Measurements from ENCODE around the gene ZFHX3. TPM values are rescaled to one million over a fixed set of nuclear protein-coding genes. Genes with fewer than 3 reads are reported as not detected.

ZFHX3 gene
- total RNA-seq, 1 donor from 2014 or later: 3.6 TPM

DNA sequence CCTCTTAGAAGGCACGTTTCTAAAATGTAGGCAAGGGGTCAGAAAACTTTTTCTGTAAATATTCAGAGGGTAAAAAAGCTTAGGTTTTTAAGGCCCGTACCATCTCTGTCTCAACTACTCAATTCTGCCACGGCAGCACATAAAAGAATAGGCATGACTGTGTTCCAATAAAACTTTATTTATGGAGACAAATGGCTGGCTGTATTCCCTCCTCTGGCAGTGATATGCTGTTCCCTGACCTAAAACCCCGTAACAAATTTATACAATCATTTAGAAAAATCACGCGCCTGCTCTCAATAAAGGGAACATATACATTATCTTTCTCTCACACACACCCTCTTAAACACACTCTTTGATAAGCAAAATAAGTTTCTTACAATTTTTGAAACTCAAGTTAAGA lies 138.7 kb downstream of the ZFHX3 start:
- no peak for DNase-seq (ENCODE audit: low read depth)

- peak; percentile 69 for DNase-seq (ENCODE audit: low read depth)
Observed at GRCh38 chr16:72908362-72909167, 139.4 kb downstream of the ZFHX3 start.

GRCh38 chr16:72905581-72905980 lies 142.3 kb downstream of the ZFHX3 start:
- DNase-seq (ENCODE audit: low read depth): no peak

DNA sequence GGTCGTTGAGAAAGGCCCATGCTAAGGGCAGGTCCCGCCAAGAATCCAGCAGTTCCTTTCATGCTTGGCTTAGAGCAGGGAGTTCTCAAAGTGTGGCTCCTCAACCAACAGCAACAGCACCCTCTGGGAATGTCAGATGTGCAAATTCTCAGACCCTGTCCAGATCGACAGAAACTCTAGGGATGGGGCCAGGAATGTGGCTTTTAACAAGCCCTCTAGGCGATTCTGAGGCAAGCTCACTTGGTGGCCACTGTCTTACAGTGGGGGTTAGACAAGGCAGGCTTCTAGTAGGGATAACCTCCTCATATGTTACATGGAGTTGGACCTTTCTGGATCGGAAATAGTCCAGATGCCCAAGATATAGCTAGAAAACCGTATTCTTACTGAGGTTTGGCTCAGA lies 144.8 kb downstream of the ZFHX3 start:
- no peak for DNase-seq (ENCODE audit: low read depth)

DNA sequence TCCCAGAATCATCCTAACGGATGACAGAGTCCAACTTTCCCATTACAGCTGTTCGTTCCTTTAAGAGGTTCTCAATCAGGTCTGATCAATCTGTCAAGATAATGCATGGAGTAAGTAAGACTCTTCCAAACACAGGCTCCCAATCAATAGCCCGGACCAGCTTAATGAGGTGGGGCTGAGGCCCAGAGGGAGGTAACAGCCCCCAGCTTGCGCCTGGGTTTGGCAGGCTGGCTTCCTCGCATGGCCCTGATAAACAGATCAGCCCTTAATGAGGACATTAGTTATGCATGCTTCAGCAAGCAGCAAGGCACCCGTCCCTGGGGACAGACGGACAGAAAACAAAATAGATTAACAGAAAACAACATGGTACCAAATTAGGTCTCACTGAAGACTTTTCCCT lies 145.7 kb downstream of the ZFHX3 start:
- no peak for DNase-seq (ENCODE audit: low read depth)

DNA sequence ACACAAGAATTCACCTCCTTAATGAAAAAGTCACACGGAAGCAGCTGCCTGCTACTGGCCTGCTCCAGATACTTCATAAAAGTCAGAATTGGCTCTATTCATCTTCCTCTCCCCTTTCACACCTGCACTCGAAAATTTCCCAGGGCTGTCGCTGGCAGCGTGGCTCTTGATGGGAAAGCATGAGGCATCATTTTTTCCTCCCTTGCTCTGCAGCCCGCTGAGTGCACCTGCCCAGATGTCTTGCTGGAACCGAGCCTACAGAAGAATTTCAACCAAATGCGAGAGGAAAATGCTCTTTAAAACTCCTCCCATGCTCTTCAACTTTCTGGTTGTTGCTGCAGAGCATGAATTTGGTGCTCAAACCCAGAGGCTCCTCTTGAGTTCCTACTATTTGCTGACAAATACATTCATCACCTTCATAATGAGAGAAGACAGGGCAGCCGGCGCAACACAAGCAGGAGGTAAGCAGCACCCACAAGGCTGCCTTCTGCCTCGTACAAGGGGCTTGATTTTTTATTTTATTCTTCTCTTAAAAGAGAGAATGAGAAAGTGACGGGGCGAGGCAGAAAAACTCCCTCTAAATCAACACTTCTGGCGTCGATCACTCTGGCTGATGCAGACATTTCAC lies 146.8 kb downstream of the ZFHX3 start:
- no peak for DNase-seq (ENCODE audit: low read depth)

DNA sequence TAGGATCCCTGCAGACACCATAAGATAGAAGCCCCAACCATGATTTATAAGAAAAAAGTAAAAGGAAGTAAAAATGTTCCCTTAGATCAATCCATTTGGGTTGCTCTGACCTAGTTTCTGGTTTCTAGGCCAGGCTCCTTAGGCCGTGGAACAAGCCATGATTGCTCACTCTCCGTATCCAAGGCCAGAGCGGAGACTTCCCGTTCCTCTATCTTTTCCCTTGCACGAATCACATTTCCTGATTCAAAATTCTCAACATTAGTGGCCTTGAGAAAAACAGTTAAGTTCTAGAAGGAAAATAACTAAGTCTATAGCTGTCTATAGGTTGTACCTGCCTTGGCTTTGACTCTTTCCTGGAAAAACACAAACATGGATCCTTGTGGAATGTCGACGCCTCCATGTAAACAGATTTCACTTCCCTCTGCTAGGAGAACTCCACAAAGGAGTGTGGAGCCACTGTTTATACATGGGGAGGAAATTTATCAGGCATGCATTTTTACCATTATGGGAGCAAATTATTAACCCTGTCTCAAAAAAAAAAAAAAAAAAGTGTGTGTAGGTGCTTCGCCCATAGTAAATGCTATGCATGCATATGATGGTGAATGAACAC lies 149.6 kb downstream of the ZFHX3 start:
- DNase-seq (ENCODE audit: low read depth): no peak

DNA sequence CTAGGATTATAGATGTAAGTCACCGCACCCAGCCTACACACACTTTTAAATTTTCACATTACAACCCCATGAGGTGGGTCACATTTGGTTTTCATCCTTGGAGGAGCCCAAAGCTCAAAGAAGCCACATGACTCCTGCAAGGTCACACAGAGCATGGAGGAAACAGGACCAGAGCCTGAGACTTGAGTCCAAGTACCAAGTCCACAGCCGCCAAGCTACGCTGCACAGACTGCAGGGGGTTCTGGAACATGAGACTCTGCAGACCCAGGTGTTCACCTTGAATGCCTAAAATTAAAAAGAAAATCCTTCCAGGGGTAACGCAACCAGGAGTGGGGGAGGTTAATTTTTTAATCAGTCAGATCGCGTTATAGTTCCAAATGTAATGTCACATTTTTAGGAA lies 150.2 kb downstream of the ZFHX3 start:
- DNase-seq (ENCODE audit: low read depth): no peak

DNA sequence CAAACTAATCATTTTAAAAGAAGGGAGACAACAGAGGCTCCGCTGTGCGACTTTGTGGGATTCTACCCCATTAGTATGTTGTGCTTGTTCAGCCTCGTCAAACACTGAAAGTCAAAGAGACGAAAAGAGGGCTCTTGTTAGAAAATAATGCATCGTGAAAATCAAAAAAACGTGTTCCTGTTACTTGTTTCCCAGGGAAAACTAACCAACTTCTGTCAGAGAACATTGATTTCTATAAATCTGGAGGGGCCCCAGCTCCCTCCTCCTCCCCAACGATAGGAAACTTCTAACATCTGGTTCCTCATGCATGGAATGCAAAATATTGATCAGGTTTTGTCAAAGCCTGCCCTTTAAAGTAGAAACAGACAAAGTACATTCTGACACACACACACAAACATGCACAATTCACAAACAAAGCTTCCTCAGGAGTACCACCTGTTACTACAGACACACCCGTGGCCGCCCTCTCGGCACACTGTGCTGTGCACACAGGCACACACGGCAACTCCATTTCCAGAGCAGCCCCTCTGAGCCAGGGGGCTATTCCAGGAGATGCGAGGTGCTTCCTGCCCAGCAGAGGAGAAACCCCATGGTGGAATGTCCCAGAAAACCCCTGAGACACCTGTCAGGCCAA lies 151.3 kb downstream of the ZFHX3 start:
- DNase-seq (ENCODE audit: low read depth): no peak

DNA sequence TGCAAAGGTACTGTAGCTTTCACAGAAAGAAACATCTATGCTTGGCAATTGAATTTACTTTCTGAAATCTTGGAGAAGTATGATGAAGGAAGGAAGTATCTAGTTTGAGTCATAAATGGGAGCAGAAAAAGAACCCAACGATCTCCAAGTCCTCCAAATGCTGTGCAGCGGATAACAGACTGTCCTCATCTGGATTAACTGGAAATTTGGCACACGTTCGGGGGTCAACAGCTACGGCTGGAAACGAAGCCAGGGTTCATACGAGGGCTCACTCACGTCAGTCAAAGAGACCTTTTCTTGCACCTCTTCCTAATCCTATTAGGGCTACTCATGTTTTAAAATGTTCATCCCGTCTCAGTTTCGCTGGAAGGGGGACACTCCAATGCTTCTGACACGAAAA lies 152.0 kb downstream of the ZFHX3 start:
- no peak for DNase-seq (ENCODE audit: low read depth)

GRCh38 chr16:72894293-72895151 lies 153.4 kb downstream of the ZFHX3 start:
- DNase-seq (ENCODE audit: low read depth): peak; percentile 62

DNA sequence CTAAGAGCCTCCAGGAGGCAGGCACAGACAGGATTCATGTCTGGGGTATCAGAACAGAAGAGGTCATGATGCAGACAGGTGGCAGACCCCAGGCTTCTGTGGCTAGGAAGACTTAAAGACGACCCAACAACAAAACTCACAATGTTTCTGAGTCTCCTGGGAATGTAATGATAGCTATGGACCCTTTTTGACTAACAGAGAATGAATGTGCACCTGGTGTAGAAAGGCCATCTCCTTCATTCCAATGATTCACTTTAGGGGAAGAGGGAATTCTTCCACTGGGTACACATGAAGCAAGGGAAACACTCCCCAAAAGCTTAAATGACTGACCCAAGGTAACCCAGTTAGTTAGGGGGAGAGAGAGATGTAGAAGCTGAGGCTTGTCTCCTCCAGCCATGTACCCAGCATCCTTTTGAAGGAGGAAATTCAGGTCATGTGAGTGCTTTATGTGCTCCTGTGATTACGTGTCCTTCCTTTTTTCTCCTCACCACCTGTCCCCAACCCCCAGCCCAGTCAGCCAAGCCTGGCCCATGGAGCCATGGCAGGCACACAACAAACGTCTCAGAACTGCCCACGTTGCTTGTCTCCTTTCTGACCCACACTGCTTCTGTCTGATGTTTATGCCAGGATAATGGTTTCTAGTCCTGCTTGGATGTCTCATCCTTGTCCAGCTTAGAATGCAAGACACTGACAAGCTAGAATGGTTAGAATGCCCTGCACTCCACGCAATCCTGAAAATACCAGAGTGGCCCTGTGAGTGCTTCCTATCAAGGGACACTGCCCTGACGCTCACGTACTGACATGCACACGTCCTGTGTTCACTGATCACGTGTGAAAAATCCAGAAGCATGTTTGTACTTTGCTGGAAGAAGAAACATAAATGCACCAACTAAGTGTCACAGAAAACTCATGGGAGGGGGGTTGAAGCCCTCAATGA lies 156.4 kb downstream of the ZFHX3 start:
- DNase-seq (ENCODE audit: low read depth): peak; percentile 45

- DNase-seq (ENCODE audit: low read depth): no peak
Observed at GRCh38 chr16:72890587-72890986, 157.3 kb downstream of the ZFHX3 start.

- DNase-seq (ENCODE audit: low read depth): no peak
Observed at GRCh38 chr16:72889616-72890582, 158.0 kb downstream of the ZFHX3 start.

DNA sequence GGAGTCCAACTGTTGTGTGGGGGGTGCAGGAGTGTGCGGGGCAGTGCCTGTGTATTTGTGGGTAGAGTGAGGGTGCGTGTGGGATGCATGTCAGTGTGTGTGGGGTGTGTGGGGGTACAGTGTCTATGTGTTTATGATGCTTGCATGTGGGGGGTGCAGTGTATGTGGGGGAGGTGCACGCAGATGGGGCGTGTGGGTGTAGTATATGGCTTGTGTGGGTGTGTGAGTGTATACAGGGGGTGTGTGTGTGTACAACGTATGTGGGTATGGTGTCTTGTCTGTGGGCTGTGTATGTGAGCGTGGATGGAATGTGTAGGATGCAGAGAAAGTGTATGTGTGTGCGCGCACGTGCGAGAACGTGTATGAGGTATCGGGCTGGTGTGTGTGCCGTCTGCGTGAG lies 160.4 kb downstream of the ZFHX3 start:
- DNase-seq (ENCODE audit: low read depth): no peak

DNA sequence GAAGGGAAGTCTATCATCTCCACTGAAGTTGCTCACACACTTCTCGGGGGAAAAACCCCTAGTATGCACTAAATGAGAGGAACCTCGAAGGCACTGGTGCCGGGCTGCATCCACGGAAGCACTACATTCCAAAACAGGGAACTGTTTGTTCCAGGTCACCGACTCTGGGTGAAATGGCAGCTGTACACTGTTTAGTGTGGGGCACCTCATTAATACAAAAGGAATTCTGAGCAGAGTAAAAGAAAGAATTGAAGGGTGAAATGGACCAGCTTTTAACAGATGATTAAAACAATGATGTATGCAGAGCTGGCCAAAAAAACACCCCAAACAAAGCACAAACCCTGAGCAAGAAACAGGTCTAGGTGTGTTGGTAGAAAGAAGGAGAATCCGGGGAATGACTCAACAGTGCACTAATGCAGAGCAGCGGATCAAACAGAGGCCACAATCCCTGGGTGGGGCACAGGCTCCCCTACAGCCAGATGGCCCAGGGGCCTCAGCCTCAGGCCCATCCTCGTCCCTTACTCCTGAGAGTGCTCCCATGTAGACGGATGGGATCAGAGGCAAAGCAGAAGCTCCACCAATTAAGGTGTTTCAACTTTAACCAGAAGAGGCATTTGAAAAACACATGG lies 161.5 kb downstream of the ZFHX3 start:
- no peak for DNase-seq (ENCODE audit: low read depth)

DNA sequence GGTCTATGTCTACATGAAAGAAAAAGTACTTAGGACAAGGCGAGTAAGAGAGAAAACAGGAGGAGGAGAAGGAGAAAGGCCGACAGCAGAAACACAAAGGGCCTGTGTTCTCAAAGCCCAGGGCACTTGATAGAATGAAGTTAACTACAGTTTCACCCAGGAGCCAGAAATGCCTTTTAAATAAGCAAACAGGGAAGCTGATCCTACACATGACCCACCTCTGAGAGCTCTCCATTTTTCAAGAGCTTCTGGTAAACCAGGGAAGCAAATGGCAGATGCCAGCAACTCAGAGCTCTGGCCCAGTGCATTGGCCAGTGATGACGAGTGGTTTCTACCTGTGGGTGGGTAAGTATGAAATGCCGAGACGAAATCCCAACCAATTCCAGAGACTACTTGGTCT lies 163.4 kb downstream of the ZFHX3 start:
- no peak for DNase-seq (ENCODE audit: low read depth)

- DNase-seq (ENCODE audit: low read depth): peak; percentile 20
Observed at GRCh38 chr16:72884037-72884436, 163.9 kb downstream of the ZFHX3 start.

Data from myocyte (in vitro differentiated cells).